ENCODE measurements around the gene NRSN1. TPM values are rescaled to one million over a fixed set of nuclear protein-coding genes. Genes with fewer than 3 reads are reported as not detected.
"Not testable (repeated sequence)": the region's sequence is repeated elsewhere in the genome, so short reads cannot be mapped to it uniquely, and the experiment has no call there.

NRSN1 gene
- total RNA-seq, 1 experiment from 2014 or later: not detected

DNA sequence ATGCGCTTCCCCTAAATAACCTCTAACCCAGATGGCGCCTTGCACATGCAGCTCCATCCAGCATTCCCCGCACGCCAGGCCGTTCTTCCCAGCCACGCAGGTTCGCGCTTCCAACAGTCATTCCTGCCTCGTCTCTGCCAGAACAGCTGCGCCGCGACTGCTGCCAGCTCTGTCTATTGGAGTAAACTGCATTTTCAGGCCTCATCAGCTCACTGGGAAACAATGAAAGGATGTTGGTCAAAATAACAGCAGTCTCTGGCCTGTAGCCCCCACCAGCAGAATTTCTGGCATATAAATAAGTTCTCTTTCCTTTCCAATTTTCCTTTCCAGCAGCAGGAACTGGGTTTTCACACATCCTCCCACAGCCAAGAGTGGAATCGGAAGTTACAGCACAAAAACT is 14.6 kb downstream of the NRSN1 start:
- no peak for DNase-seq (ENCODE audit: low spot score)

DNA sequence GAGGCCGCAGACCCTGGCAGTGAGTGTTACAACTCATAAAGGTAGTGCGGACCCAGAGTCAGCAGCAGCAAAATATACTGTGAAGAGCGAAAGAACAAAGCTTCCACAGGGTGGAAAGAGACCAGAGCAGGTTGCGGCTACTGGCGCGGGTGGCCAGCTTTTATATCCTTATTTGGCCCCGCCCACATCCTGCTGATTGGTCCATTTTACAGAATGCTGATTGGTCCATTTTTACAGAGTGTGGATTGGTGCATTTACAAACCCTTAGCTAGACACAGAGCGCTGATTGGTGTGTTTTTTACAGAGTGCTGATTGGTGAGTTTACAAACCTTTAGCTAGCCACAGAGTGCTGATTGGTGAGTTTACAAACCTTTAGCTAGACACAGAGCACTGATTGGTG is 16.7 kb downstream of the NRSN1 start:
- DNase-seq (ENCODE audit: low spot score): not testable (repeated sequence)

DNA sequence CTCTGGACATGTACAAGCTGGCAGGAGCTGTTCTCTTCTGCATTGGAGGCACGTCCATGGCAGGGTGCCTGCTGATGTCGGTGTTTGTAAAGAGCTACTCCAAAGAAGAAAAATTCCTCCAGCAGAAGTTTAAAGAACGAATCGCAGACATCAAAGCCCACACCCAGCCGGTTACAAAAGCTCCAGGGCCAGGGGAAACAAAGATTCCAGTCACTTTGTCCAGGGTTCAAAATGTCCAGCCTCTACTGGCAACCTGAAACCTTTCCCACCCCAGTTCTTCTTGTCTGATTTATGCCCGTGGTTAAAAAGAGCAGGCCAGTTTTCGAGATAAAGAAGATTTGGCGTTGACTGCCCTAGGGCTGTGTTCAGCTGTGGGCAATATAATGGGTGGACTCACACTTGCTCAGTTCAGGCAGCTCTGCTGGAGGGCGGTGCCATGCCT is 19.7 kb downstream of the NRSN1 start:
- DNase-seq (ENCODE audit: low spot score): no peak

DNA sequence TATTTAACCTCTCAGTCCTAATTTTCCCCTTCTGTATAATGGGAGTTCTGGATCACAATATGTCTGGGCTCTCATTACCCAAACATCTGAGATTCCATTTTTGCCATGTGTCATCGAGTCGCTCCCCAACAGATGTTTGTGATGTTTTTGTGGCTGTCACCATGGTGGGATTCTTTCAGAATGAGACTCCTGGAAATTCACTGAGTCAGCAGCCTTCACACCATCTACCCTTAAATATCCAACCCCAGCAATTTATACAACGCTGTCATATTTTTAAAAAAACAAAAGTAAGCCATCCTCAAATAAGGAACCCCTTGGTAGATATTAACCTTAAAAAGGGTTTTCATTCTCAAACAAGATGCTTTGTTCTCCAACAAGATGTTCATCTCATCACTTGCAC is 20.9 kb downstream of the NRSN1 start:
- DNase-seq (ENCODE audit: low spot score): no peak

DNA sequence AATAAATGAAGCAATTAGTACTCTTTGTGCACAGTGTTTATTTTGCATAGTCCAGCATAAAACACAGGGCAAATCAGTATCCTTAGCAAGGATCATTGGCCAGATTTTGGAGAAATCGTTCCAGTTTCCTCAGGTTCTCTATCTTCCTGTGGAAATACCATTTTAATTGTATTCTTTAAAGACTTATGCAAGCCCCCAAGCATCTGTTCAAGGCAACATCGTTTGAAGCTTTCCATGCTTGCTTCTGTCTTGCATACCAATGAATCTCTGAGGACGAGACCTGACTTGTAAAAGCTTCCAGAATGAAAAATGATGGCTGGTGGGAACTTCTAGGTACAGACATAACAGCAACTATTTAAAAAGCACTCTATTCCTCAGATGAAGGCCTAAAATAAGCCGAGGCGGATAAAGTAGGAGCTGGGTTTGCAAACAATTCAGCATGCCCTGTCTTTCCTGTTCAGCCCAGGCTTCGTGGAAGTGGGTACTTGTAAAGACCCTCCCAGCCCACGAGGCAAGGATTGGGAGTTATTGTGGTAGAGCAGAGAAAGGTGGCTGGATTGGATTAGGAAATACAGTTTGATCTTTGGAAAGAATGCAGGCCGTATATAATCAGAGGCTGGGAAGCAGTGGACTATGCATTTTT is 21.6 kb downstream of the NRSN1 start:
- no peak for DNase-seq (ENCODE audit: low spot score)

DNA sequence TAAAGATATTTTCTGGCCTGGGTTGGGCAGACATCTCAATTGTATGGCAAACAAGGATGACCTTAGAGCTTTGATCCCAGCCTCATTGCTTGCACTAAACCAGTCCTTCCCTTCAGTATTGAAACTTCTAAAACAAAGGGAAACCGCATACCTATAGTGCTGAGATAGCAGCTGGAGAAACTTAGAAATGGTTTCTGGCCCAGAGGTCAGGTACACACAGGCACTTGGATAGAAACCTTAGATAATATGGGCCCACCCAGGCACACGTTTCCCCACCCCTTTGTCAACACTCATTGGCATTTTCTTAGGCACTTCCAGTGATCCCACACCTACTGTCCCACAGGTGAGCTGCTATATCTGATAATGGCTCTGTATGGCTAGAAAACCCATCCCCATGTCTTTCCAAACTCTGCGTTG is 22.1 kb downstream of the NRSN1 start:
- no peak for DNase-seq (ENCODE audit: low spot score)

DNA sequence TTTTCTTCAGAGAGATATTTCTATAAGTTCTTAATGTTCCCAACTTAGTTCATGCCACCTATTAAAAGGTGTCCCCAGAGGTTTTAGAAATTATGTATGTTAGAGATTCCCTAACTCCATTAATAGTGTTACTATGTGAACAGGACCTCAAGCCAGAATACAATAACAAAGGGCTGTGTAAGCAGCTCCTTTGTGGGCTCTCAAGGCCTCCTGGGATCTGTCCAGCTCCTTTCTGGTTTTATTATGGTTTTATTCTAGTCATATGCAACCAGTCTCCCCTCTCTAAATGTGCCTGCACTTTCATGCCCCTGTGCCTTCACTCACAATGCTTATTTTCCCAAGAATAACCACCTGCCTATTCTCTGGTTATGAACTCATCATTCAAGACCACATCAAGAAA is 22.7 kb downstream of the NRSN1 start:
- no peak for DNase-seq (ENCODE audit: low spot score)

DNA sequence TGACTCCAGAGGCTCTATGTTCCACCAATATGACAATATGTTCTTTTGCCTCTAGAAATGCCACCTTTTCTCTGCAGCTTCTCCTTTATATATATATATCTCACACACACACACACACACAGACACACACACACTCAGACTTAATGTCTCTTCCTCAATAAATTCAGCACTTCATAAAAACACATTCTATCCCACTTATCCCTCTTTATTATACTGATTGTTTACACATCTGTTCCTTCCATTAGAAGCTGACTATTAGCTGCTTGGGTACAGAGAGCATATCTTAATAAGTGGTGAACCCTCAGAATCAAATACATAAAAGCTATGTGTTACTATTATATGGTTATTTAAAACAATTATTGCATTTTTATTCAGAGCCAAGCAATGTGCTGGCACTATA is 23.3 kb downstream of the NRSN1 start:
- DNase-seq (ENCODE audit: low spot score): no peak

DNA sequence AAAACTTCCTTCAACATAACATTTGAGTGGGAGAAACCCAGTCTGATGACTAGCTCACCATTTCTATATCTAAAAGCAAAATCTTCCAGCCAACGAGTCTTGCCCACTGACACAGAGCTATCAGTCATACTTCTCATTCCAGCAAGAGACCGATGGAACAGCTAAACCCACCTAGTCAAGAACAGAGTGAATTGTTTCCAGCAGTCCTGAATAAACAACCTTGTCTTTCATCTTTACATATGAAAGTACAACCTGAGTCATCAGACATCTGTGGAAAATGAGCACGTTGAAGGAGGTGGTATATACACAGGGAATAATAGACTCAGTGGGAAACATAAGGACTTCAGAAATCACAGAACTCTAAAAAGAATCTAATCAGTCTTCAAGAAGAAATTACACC is 23.8 kb downstream of the NRSN1 start:
- DNase-seq (ENCODE audit: low spot score): no peak

DNA sequence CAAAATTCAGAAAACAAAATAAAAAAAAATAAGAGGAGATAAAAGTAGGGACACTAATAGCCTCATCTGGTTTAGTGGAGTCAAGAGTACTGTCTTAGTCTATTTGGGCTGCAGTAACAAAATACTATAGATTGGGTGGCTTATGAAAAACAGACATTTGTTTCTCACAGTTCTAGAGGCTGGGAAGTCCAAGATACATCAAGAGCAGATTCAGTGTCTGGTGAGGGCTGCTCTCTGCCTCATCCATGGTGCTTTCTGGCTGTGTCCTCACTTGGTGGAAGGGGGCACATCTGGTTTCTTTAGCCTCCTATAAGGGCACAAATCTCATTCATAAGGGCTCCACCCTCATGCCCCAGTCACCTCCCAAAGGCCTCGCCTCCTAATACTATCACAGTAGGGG is 26.0 kb downstream of the NRSN1 start:
- no peak for DNase-seq (ENCODE audit: low spot score)

DNA sequence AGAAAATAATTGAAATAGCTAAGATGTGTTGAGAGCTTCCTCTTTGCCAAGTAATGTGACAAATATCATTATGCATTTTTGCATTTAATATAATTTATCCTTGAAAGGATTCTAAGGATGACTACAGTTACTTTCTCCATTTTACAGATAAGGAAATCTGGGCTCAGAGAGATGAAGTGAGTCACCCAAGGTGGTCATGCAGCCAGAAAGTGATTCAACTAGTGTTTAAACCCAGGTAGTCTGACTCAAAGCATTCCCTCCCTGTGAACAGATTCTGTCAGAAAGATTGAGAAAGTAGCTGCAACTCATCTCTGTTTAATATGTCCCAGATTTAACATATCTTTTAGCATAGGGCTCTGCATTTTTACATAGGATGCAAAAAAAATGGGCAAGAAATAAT is 28.1 kb downstream of the NRSN1 start:
- peak; percentile 8 for DNase-seq (ENCODE audit: low spot score)

DNA sequence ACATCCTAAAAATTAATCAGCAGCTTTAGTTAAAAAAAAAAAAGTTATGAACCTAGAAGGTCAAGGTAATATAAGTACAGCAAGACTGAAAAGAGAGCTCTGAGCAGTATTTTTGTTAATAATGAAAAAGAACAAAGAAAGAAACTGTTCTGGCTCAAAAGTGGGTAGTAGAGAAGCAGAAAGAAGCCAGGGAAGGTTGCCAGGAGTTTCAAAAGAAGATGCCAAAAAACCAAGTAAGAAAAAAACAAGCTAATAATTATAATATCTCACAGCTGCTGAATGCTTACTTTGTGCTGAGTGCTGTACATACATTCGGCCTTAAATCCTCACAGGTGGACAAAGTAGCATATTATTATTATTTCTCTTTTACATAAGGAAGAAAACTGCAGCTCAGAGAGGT is 31.9 kb downstream of the NRSN1 start:
- DNase-seq (ENCODE audit: low spot score): no peak

DNA sequence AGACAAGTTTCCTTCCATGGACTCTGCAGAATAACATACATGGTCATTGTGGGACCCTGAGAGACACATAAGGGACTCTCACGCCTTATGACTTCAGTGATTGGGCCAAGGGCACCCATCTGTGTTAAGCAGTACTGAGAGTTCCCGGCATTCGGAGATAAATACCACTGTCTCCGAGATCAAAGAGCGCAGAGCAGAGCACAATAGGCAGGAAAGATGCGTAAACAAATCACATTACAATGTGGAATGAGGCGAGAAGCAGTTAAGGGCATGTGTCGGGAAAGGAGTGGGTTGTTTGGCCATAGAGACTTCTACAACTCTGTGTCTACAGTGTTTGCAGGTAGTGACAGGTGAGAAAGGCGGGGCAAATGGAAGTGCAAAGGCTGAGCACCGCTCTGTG is 57.6 kb downstream of the NRSN1 start:
- no peak for DNase-seq (ENCODE audit: low spot score)

DNA sequence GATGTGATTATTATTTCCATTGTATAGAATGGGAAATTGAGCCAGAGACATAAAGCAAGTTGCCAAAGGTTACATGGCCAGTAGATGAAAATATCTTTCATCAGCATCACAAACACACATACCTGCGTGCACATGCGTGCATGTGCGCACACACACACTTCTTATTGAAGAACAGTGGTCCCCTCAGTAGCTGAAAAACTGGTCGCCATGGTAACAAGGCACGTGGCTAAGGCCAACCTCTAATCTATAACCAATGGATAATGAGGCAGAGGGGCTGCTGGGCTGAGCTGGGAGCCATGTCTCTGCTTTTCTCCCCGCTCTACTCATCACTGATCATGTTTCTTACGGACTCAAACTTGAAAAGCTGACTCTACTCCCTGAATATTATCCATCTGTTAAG is 60.3 kb downstream of the NRSN1 start:
- DNase-seq (ENCODE audit: low spot score): no peak

DNA sequence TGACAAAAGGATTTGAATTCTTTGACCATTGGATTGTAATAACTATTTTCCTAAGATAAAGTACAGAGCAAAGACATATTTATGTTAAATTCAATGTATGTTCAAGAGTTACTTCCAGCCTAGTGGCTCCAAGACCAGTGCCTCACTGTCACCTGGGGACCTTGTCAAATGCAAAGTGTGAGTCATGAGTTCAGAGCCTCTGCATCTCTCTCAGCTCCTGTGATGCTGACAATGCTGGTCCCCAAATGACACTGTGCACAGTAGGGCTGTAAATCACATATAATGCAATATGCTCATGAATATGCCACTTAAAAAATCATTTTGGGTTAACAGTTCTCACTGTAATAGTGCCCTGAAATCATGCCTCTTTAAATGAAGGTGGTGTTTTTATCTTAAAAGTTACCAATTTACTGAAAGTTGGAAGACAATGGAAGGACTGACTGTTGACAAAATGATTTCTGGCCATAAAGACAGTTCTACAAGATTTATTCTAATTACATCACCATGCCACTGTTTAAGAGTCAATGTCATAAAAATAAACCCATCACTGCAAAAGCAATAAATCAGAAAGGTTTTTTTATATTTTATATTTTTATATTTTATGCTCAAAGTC is 62.1 kb downstream of the NRSN1 start:
- DNase-seq (ENCODE audit: low spot score): no peak

DNA sequence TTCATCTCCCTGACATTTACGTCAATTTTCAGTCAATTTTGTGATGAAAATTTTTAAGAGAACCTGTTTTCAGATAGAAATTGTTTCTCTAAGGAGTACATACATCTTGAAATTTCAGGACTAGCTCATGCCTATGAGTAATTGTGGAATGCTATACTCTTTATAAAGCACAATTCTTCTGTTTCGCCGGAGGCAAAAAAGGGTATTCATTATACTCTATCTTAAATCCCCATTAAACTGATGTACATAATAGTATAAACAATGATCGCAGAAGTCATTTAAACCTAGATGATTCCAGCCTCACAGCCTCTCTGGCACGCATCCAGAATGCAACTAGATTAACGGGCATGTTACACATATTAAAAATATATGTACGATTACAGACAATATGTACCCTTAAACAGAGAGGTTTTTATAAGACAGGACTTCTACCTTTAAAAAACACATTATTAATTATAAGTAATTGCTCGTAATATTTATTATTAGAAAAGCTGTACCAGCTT is 62.6 kb downstream of the NRSN1 start:
- DNase-seq (ENCODE audit: low spot score): no peak

DNA sequence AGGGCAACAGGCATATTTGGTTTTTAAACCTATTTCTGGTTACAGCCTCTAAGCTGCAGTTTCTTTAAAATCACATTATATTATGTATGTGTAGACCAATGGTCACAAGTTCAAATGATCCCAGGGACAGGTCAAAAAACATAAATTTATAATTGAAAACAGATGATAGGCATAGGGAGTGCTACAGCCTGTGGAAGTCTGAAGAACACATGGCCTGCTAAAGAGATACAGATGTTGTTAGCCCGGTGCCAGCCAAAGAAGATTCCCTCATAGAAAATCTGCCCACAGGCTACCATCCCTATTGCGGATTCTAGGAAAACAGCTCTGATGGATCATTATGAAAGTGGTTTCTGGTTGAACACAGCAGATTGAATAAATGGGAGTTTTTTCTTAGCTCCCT is 65.3 kb downstream of the NRSN1 start:
- DNase-seq (ENCODE audit: low spot score): no peak

DNA sequence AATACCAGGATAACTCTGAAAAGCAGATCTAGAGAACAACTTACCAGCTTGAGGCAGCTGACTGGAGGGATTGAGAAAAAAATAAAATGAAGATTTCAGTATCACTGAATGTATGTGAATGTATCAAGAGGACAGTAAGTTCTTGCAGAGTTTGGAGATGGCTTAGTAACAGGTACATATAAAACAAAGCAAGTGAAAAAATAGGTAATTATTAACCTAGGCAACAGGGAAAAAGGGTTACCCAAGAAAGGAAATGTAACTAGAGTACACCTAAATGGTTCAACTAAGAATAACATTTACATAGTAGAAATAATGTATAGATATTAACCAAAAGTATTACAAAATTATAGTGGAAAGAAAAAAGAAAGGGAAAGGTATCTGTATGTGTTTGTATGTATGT is 67.3 kb downstream of the NRSN1 start:
- DNase-seq (ENCODE audit: low spot score): no peak

DNA sequence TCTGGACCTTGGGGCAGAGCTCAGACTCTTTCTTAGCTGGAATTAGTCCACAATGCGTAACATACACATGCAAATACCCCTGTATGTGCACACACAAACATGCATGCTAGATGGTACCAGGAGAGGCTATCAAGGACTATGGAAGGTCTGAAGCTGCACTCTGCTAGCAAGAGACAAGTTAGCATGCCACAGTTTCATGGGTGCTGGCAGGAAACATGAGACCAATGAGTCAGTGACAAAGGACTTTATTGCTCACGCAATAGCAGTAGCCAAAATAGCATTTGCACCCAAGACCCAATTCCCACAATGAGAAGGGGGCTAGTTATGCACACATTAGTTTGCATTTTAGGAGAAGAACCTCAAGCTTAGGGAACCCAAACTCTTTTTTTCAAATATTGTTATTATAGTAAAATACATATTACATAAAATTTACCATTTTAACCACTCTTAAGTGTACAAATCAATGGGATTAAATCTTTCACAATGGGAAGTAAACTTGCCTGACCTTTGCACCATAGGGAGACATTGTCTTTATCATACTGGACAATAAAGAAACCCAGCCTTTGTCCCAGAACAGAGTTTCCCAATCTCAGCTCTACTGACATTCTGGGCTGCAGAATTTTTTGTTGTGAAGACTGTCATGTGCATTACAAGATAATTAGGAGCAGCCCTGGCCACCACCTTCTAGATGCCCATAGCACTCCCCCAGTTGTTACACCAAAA is 69.1 kb downstream of the NRSN1 start:
- DNase-seq (ENCODE audit: low spot score): no peak

DNA sequence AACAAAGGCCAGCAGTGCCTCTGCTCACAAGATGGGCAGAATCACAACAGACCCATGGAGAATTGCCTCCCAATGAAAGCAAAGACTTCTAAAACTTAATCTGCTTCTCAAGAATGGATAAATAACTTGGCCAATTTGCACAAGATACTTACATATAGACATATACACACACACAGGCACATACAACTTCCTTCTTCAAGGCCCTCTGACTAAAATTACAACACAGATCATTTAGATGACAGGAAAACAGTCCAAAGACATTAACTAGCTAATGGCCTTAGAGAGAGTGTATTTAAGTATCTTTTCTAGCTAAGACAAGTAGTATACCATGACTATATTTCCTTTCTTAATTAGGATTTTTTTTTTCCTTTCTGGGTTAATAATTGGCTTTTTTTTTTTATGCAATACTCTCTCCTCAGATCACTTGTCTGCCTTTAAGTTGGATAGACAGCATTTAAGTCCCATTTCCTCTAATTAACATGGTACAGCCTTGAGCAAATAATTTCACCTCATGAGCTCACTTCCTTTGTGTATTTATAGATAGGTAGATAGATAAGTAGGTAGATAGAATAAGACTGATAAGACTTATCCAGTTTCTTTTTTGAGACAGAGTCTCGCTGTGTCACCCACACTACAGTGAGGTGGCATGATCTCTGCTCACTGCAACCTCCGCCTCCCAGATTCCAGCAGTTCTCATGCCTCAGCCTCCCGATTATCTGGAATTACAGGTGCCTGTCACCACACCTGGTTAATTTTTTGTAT is 70.0 kb downstream of the NRSN1 start:
- no peak for DNase-seq (ENCODE audit: low spot score)

Data from A172 (cell line).